GM21528 (cell line): Measurements from ENCODE around the gene ARL14EP.

Source experiments
- ATAC-seq: cut with Tn5 transposase; IDR thresholded peaks from one replicate; pipeline ENCODE4 v1.9.1; 2021; ENCODE audit warnings: mild to moderate bottlenecking, moderate library complexity; ENCODE audit not compliant: unreplicated experiment, low FRiP score

ARL14EP gene

GRCh38 chr11:30326114-30326778 lies 3.3 kb downstream of the ARL14EP start:
- no peak for ATAC-seq

GRCh38 chr11:30326906-30327305 lies 4.0 kb downstream of the ARL14EP start:
- no peak for ATAC-seq

GRCh38 chr11:30328681-30329080 lies 5.8 kb downstream of the ARL14EP start:
- ATAC-seq: no peak

- ATAC-seq: no peak
These were observed 6.4 kb downstream of the ARL14EP start for GRCh38 chr11:30329150-30329940.

- ATAC-seq: no peak
These were observed 10.5 kb downstream of the ARL14EP start for GRCh38 chr11:30333405-30333804.

GRCh38 chr11:30342736-30343166 lies 19.8 kb downstream of the ARL14EP start:
- peak; percentile 98 for ATAC-seq

- ATAC-seq: peak; percentile 28
These were observed 21.2 kb downstream of the ARL14EP start for GRCh38 chr11:30344085-30344484.

- ATAC-seq: no peak
These were observed 22.7 kb downstream of the ARL14EP start for GRCh38 chr11:30345644-30346043.

GRCh38 chr11:30346068-30346688 lies 23.3 kb downstream of the ARL14EP start:
- ATAC-seq: no peak

- ATAC-seq: no peak
These were observed 25.1 kb downstream of the ARL14EP start for GRCh38 chr11:30348035-30348434.

- ATAC-seq: no peak
These were observed 27.0 kb downstream of the ARL14EP start for GRCh38 chr11:30349885-30350284.

- no peak for ATAC-seq
These were observed 27.5 kb downstream of the ARL14EP start for GRCh38 chr11:30350384-30350783.

- ATAC-seq: no peak
These were observed 28.2 kb downstream of the ARL14EP start for GRCh38 chr11:30351061-30351460.

- ATAC-seq: no peak
These were observed 33.5 kb downstream of the ARL14EP start for GRCh38 chr11:30356391-30356790.

GRCh38 chr11:30357872-30358271 lies 35.0 kb downstream of the ARL14EP start:
- no peak for ATAC-seq

GRCh38 chr11:30358536-30358935 lies 35.6 kb downstream of the ARL14EP start:
- no peak for ATAC-seq

GRCh38 chr11:30360741-30361140 lies 37.8 kb downstream of the ARL14EP start:
- ATAC-seq: no peak

GRCh38 chr11:30364139-30364836 lies 41.4 kb downstream of the ARL14EP start:
- ATAC-seq: no peak

GRCh38 chr11:30364837-30365482 lies 42.1 kb downstream of the ARL14EP start:
- no peak for ATAC-seq

GRCh38 chr11:30365793-30366517 lies 43.1 kb downstream of the ARL14EP start:
- no peak for ATAC-seq
